Ectodermal cell (in vitro differentiated cells): ENCODE measurements around the gene SIT1.

Experiments used
- H3K27ac ChIP-seq: 2 replicates; pipeline ENCODE4 v1.7.0; 2013; ENCODE audit warnings: mild to moderate bottlenecking, low read depth, low read length; ENCODE audit not compliant: insufficient read depth, poor library complexity, severe bottlenecking
- H3K27me3 ChIP-seq: 2 replicates; pipeline ENCODE4 v1.7.0; 2013; ENCODE audit warnings: mild to moderate bottlenecking, low read length; ENCODE audit not compliant: insufficient read depth, control insufficient read depth, poor library complexity, severe bottlenecking
- H3K36me3 ChIP-seq: one replicate; pipeline ENCODE4 v1.7.0; 2013; ENCODE audit warnings: low read length; ENCODE audit not compliant: control insufficient read depth, insufficient read depth
- H3K4me1 ChIP-seq: one replicate; pipeline ENCODE4 v1.7.0; 2013; ENCODE audit warnings: low read length; ENCODE audit not compliant: control insufficient read depth, insufficient read depth
- H3K4me3 ChIP-seq: 2 replicates; pipeline ENCODE4 v1.7.0; 2013; ENCODE audit warnings: low read depth, low read length, control low read depth; ENCODE audit not compliant: insufficient read depth
- H3K9me3 ChIP-seq: 2 replicates; pipeline ENCODE4 v1.7.0; 2013; ENCODE audit warnings: mild to moderate bottlenecking, low read length, moderate library complexity; ENCODE audit not compliant: control insufficient read depth
- WGBS, 2 experiments: methylation state at CpG; one replicate each; pipeline ENCODE4 v1.1.7; 2013; ENCODE audit warnings: missing lambda C conversion rate in 2 of 2; 5-methylcytosine and 5-hydroxymethylcytosine counted together

The SIT1 gene

DNA sequence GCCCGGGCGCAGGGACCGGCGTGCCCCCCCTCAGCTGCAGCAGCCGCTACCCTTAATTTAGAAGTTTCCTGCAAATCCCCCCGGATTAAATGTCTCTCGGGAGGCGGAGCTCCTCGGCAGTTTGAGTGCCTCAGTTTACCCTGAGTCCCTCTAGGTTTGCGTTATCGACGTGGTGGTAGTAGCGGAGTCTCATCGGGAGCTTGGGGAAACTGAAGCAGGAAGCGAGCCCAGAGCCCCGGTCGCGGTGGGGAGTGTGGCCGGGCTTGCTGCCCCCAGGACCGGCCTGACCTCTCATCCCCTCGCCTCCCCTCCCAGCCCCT lies 39.5 kb upstream of the SIT1 start:
- Histone ChIP-seq H3K36me3 (no peaks in the 10 kb centered on the region), H3K4me3 (peak overlapping the region; percentile 60), H3K9me3 (no peaks in the 10 kb centered on the region), H3K27ac (no peak overlapping the region), H3K27me3 (no peaks in the 10 kb centered on the region), H3K4me1 (peaks cover 19% of the 10 kb centered on the region)
- WGBS, 2 experiments, result 0% methylated on average over 21 of the region's 21 CpGs

DNA sequence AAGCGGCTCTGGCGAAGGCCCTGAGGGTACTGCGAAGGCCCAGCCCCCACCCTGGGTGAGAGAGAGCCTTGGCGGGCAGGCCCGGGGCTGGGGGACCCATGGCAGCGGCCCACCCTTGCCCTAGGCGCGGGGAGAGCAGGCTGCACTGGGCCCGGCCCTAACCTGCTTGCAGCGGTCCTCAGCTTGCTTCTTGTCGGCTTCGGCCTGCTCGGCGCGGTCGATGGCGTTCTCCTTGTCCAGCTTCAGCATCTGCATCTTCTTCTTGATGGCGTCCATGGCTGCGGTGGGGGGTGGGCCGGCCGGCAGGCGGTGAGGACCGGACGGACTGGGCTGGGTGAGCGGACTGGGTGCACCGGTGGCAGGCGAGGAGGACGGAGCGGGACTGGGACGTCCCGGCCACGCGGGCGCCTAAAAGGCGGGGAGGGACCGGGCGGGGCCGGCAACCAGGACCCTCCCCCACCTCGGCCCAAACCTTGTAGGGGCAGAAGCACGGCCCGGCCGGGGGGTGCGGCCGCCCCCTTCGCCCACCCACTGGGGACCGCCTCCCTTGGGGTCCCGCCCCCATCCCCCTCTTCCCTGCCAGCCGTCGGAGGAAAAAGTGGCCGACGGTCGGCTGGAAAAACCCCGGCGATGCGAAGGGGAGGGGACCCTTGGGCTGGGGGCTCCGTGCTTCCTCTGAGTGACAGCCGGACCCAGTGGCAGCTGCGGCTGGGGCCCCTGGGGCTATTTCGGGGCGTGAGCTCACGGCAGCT lies 39.0 kb upstream of the SIT1 start, which contains the start of gene TPM2:
TPM2 (minus strand) TSS at position 384 of the 752 bp plus-strand sequence; CDS start at position 276, 108 bp downstream.
- WGBS, 2 experiments, result 0 to 1% methylated on average over 61 of the region's 61 CpGs
- H3K4me3 ChIP-seq, result peak within 1 kb of the TSS; percentile 60
- H3K4me1 ChIP-seq, result peaks cover 19% of the 10 kb centered on the region
- no peaks in the 10 kb centered on the region for H3K9me3 ChIP-seq
- no peaks in the 10 kb centered on the region for H3K27me3 ChIP-seq
- peaks cover 3% of the 10 kb centered on the region for H3K36me3 ChIP-seq
- peak within 1 kb of the TSS; percentile 63 for H3K27ac ChIP-seq

DNA sequence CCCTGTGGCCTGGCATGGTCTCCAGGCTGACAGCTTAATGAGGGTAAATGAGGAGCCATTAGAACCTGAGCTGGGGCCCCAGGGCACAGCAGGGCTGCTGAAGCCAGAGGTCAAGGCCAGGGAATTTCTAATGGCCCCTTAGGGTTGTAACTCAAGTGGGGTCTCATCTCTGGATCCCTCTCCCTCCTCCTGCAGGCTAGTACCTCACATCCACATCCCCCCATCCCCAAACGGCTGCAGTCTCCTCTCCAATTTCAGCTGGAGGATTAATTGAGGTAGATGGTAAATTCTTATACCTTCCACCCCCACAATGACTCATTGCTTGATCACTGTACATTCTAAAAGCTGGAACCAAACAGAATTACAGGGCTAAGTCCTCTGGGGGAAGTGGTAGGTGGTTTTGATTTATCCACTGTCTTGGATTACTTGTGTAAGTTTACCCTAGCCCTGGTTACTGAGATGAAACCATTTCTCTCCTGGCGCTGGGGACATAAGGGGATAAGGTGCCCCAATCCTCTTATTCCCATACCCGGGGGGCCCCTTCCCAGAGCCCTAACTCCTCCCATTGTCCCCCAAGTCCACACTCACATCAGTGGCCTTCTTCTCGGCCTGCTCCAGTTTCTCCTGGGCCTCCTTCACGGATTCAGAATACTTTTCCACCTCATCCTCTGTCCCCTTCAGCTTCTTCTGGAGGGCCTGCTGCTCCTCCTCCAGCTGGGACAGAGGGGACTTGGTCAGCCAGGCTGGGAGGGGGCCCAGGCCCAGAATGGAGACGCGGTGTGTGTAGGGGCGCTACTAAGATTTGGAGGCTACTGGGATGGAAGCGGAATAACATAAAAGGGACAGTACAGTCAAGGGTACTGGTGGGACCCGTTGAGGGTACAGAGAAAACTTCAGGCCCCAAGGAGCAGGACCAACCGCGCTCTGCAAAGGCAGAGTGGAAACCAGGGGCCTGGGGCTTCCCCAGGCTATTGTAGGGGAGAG lies 38.1 kb upstream of the SIT1 start:
- H3K27ac ChIP-seq, result peak overlapping the region; percentile 31
- H3K4me1 ChIP-seq, result peaks cover 19% of the 10 kb centered on the region
- 12 to 20% methylated on average over 11 of the region's 12 CpGs for WGBS, 2 experiments
- no peaks in the 10 kb centered on the region for H3K27me3 ChIP-seq
- H3K9me3 ChIP-seq, result no peaks in the 10 kb centered on the region
- H3K4me3 ChIP-seq, result peak overlapping the region; percentile 60
- H3K36me3 ChIP-seq, result peaks cover 12% of the 10 kb centered on the region

DNA sequence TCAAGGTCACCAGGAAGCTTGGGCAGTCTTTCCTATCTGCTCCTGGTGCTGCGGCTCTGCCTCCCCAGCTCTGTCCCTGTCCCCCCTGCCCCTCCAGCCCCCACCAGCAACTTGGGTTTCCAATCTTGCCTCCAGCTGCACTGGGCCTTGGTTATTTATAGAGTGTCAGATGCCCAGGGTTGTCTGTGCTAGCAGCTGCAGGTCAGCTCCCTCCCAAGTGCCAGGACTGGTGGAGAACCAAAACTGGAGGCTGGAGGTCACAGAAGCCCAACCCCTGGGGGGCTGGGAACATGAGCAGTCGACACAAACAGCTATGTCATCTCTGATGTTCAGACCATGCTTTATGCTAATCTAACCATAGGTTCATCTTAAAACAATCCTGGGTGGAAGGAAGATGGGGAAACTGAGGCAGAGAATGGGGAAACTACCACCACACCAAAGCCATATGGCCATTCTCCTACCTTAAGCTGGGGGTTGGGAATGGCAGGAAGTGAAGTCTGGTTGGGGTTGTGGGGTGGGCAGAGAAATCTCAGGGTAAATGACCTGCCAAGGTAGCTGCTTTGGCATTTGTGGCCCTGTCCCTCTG lies 37.3 kb upstream of the SIT1 start:
- Histone ChIP-seq H3K36me3 (peaks cover 19% of the 10 kb centered on the region), H3K4me1 (peaks cover 19% of the 10 kb centered on the region), H3K9me3 (no peaks in the 10 kb centered on the region), H3K27ac (no peak overlapping the region), H3K27me3 (no peaks in the 10 kb centered on the region), H3K4me3 (peak overlapping the region; percentile 60)
- 83 to 87% methylated on average over 2 of the region's 2 CpGs for WGBS, 2 experiments

DNA sequence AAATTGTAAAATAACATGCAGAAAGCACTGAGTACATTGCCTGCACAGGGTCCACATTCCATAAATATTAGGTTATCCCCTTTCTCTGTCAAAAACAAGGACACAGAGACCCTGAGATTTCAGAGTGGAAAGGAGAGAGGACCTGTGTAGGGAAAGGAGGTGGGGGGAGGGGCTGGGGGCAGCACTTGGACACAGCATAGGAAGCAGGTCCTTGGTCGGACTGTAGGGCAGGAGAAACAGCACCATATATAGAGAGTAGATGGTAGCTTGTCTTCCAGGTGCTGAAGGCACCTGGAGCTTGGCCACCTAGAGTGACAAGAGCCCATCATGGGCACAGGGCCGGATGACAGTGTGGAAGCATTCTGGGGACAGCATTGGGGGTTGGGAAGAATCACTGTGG lies 36.6 kb upstream of the SIT1 start:
- Histone ChIP-seq H3K27me3 (no peaks in the 10 kb centered on the region), H3K4me3 (no peak overlapping the region), H3K27ac (no peak overlapping the region), H3K4me1 (peaks cover 19% of the 10 kb centered on the region), H3K36me3 (peaks cover 23% of the 10 kb centered on the region), H3K9me3 (no peaks in the 10 kb centered on the region)
- 84 to 92% methylated on average over 2 of the region's 2 CpGs for WGBS, 2 experiments

- H3K27me3 ChIP-seq, result no peaks in the 10 kb centered on the region
- no peak overlapping the region for H3K4me3 ChIP-seq
- no peak overlapping the region for H3K27ac ChIP-seq
- H3K9me3 ChIP-seq, result no peaks in the 10 kb centered on the region
- WGBS, 2 experiments, result 89 to 93% methylated on average over 10 to 11 of the region's 11 CpGs
- peaks cover 23% of the 10 kb centered on the region for H3K36me3 ChIP-seq
- peaks cover 19% of the 10 kb centered on the region for H3K4me1 ChIP-seq
Observed at GRCh38 chr9:35686222-35687203, 35.8 kb upstream of the SIT1 start.

- H3K4me1 ChIP-seq, result peaks cover 19% of the 10 kb centered on the region
- 95 to 96% methylated on average over 13 of the region's 13 CpGs for WGBS, 2 experiments
- no peaks in the 10 kb centered on the region for H3K27me3 ChIP-seq
- H3K36me3 ChIP-seq, result peaks cover 23% of the 10 kb centered on the region
- H3K4me3 ChIP-seq, result no peak overlapping the region
- no peaks in the 10 kb centered on the region for H3K9me3 ChIP-seq
- no peak overlapping the region for H3K27ac ChIP-seq
Observed at GRCh38 chr9:35685506-35685905, 34.8 kb upstream of the SIT1 start.

DNA sequence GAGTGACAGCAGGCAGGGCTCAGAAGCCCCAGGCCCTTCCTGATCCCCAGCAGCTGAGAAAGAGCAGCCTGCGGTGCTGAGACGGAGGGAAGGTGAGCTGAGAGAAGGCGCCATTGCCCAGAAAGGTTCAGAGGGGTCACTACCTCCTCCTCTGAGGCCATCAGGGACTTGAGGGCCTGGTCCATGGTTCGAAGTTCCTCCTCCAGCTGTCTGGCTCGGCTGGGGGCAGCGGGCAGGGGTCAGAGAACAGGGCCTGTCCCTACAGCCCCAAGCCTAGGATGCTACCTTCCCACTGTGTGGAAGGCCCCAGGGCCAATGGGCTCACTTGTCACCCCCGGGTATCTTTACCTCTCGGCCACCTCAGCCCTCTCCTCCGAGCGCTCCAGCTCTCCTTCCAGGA lies 34.2 kb upstream of the SIT1 start:
- Histone ChIP-seq H3K36me3 (peaks cover 23% of the 10 kb centered on the region), H3K4me3 (no peak overlapping the region), H3K9me3 (no peaks in the 10 kb centered on the region), H3K27ac (no peak overlapping the region), H3K4me1 (peaks cover 22% of the 10 kb centered on the region), H3K27me3 (no peaks in the 10 kb centered on the region)
- WGBS, 2 experiments, result 94 to 95% methylated on average over 10 of the region's 10 CpGs

- Histone ChIP-seq H3K27ac (no peak overlapping the region), H3K9me3 (no peaks in the 10 kb centered on the region), H3K4me1 (peaks cover 19% of the 10 kb centered on the region), H3K27me3 (no peaks in the 10 kb centered on the region), H3K36me3 (peaks cover 23% of the 10 kb centered on the region), H3K4me3 (no peak overlapping the region)
- 85 to 95% methylated on average over 2 of the region's 2 CpGs for WGBS, 2 experiments
Observed at GRCh38 chr9:35683323-35683722, 32.6 kb upstream of the SIT1 start.
